HFFc6 (cell line): ENCODE data around the gene TUBA4A. TPM values are rescaled to one million over a fixed set of nuclear protein-coding genes. Genes with fewer than 3 reads are reported as not detected.

Experiments used
- DNase-seq: peaks from one replicate; pipeline ENCODE4 v3.0.0-alpha.2; 2018
- H3K27ac Mint-ChIP-seq: 2 replicates; pipeline ENCODE4 v1.8.0; 2020; ENCODE audit warnings: mild to moderate bottlenecking, mixed read lengths
- H3K27me3 Mint-ChIP-seq: 2 replicates; pipeline ENCODE4 v1.8.0; 2021; ENCODE audit warnings: mild to moderate bottlenecking, moderate library complexity, mixed read lengths; ENCODE audit not compliant: insufficient read depth
- H3K36me3 Mint-ChIP-seq: 2 replicates; pipeline ENCODE4 v1.8.0; 2021; ENCODE audit warnings: low read depth, mixed read lengths
- H3K4me1 Mint-ChIP-seq: 2 replicates; pipeline ENCODE4 v1.8.0; 2020; ENCODE audit warnings: low read depth, mixed read lengths
- H3K4me3 Mint-ChIP-seq: 2 replicates; pipeline ENCODE4 v1.8.0; 2020; ENCODE audit warnings: mild to moderate bottlenecking, moderate library complexity, mixed read lengths
- H3K9me3 Mint-ChIP-seq: 2 replicates; pipeline ENCODE4 v1.8.0; 2020; ENCODE audit warnings: mild to moderate bottlenecking, mixed read lengths
- total RNA-seq, 6 experiments: library from RNA; stranded (reverse); fragmentation: NEBNext Ultra II Directional; extraction: Animal tissue kit (Norgen Biotek cat#: 25700); gene quantifications; 2 replicates in 1 of 6; 3 replicates in 5 of 6; pipeline ENCODE4 v1.2.3, GENCODE V29; 2021
- TF ChIP-seq, protein P1 (sequence below): fragments of 200-600 bp; sonication (generic); IDR thresholded peaks from 2 replicates; pipeline ENCODE4 v1.5.0; 2021; ENCODE audit warnings: antibody characterized with exemption, mild to moderate bottlenecking

Gene TUBA4A
- total RNA-seq, 6 experiments from 2014 or later, result 40.4 to 66.3 (median 48.2) TPM

- DNase-seq, result no peak
- TF ChIP-seq, protein P1, sequence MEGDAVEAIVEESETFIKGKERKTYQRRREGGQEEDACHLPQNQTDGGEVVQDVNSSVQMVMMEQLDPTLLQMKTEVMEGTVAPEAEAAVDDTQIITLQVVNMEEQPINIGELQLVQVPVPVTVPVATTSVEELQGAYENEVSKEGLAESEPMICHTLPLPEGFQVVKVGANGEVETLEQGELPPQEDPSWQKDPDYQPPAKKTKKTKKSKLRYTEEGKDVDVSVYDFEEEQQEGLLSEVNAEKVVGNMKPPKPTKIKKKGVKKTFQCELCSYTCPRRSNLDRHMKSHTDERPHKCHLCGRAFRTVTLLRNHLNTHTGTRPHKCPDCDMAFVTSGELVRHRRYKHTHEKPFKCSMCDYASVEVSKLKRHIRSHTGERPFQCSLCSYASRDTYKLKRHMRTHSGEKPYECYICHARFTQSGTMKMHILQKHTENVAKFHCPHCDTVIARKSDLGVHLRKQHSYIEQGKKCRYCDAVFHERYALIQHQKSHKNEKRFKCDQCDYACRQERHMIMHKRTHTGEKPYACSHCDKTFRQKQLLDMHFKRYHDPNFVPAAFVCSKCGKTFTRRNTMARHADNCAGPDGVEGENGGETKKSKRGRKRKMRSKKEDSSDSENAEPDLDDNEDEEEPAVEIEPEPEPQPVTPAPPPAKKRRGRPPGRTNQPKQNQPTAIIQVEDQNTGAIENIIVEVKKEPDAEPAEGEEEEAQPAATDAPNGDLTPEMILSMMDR, result no peak
- H3K4me1 Mint-ChIP-seq, result peaks cover 11% of the 10 kb centered on the region
These were observed 10.4 kb downstream of the TUBA4A start for GRCh38 chr2:219243291-219243761.

GRCh38 chr2:219234331-219234730, 19.4 kb downstream of the TUBA4A start:
- H3K9me3 Mint-ChIP-seq, result no peaks in the 10 kb centered on the region
- TF ChIP-seq, protein P1, result no peak
- no peak overlapping the region for H3K27ac Mint-ChIP-seq
- H3K4me1 Mint-ChIP-seq, result peaks cover 9% of the 10 kb centered on the region
- no peaks in the 10 kb centered on the region for H3K27me3 Mint-ChIP-seq
- H3K36me3 Mint-ChIP-seq, result peaks cover 10% of the 10 kb centered on the region
- H3K4me3 Mint-ChIP-seq, result no peak overlapping the region
- no peak for DNase-seq

More at GRCh38 chr2:219243291-219243761, 10.4 kb downstream of the TUBA4A start:
- no peaks in the 10 kb centered on the region for H3K9me3 Mint-ChIP-seq
- no peaks in the 10 kb centered on the region; the same call in 1 of the 2 replicates for H3K36me3 Mint-ChIP-seq
- no peak overlapping the region for H3K4me3 Mint-ChIP-seq
- no peaks in the 10 kb centered on the region for H3K27me3 Mint-ChIP-seq
- no peak overlapping the region for H3K27ac Mint-ChIP-seq

DNA sequence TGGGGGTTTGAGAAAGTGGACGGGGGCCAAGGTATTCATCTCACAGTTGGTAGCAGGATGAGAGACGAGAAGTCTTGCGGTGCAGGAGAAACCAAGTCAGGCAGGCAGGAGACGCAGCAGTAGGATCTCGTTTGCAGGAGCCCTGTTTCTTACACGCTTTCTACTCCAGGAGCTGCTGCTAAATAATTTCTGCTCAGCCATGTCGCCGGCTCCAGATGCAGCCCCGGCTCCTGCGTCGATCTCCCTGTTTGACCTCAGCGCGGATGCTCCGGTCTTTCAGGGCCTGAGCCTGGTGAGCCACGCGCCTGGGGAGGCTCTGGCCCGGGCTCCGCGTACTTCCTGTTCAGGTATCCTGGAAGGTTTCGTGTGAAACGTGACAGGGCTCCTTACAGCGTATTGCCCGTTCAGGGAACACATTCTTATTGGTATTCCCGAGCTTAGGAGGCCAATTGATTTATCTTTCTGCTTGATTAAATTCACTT, 23.6 kb downstream of the TUBA4A start:
- TF ChIP-seq, protein P1, result no peak
- no peak for DNase-seq

DNA sequence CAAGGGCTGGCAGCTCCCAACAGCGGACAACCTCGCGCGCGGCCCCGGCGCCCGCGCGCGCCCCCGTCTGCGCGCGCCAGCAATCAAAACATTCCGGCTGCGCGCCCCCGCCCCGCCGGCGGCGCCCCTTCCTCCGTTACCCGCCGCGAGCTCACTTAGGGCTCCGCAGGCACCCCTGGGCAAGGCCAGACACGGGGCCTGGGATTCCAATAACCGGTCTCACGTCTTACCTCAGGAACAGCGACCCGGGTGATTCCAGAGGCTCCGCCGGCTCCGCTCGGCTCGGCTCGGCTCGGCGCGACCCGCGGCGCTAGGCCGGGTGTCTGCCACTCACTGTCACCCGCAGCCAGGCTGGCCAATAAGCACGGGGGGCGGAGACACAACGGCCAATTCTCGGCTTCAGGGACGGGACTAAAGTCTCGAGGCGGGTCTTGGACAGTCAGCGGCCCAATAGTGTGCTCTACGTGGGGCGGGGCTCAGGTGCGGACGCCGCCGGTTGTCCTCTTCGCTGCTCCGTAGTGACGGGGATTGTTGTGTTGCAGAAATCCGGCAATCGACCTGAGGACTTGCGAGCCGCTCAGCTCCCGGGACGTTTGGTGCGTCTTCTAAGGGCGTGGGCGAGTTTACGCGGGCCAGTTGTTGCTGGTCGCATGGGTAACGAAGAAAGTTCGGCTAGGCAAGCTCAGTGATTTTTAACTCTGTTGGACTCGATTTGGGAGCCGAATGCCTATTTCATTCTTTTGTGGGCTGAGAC, 24.2 kb downstream of the TUBA4A start, which contains the start of the genes ANKZF1 and ATG9A:
ANKZF1 (plus strand) TSS at position 502 of the 754 bp plus-strand sequence. CDS start 452 bp downstream, outside the sequence.
ATG9A (minus strand) TSS at position 332 of the 754 bp plus-strand sequence. CDS start 1,612 bp downstream, outside the sequence.
- Mint-ChIP-seq H3K27me3 (no peaks in the 10 kb centered on the region), H3K4me1 (peaks cover 25% of the 10 kb centered on the region), H3K4me3 (peak within 1 kb of the TSS; percentile 96), H3K27ac (peak within 1 kb of the TSS; percentile 90), H3K36me3 (peaks cover 6% of the 10 kb centered on the region), H3K9me3 (no peaks in the 10 kb centered on the region)
- peak; percentile 99 for DNase-seq
- TF ChIP-seq, protein P1, result no peak

More for the DNA sequence above, 23.6 kb downstream of the TUBA4A start:
- H3K27me3 Mint-ChIP-seq, result no peaks in the 10 kb centered on the region
- H3K27ac Mint-ChIP-seq, result peak overlapping the region; percentile 90
- no peaks in the 10 kb centered on the region for H3K9me3 Mint-ChIP-seq
- H3K4me3 Mint-ChIP-seq, result peak overlapping the region; percentile 96
- peaks cover 25% of the 10 kb centered on the region for H3K4me1 Mint-ChIP-seq
- peaks cover 9% of the 10 kb centered on the region for H3K36me3 Mint-ChIP-seq

DNA sequence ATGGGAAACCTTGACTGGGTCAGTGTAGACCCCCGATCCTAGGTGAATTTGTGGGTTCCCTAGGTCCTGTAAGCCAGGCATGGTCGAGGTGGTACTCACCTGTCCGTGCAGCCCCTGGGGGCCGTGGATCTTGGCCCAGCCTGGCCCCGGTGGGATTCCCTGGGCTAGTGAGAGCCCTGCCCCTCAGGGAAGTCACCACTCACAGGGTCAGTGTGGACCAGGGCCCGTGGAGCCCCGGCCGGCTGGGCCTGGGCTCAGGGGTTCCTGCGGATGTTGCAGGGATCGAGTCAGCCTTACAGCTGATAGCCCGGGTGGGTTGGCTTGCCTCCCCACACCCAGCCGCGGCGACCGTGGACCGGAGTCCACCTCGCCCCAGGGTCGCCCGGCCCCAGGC, 24.8 kb downstream of the TUBA4A start:
- Mint-ChIP-seq H3K36me3 (peaks cover 5% of the 10 kb centered on the region; the same call in 1 of the 2 replicates), H3K4me1 (peaks cover 25% of the 10 kb centered on the region), H3K27ac (peak overlapping the region; percentile 45), H3K9me3 (no peaks in the 10 kb centered on the region), H3K4me3 (peak overlapping the region; percentile 96), H3K27me3 (no peaks in the 10 kb centered on the region)
- DNase-seq, result no peak
- TF ChIP-seq, protein P1, result no peak
